ENCODE results near the gene TRMT1. TPM values are rescaled to one million over a fixed set of nuclear protein-coding genes. Genes with fewer than 3 reads are reported as not detected.

The TRMT1 gene
- total and polyA plus RNA-seq, 2 experiments from 2014 or later, result 88.6 to 90.1 TPM

- no peaks in the 10 kb centered on the region; the same call in 2 of the 3 replicates for H3K36me3 Mint-ChIP-seq (ENCODE audit: low read depth)
- H3K4me1 ChIP-seq (ENCODE audit: insufficient read depth), result peaks cover 36% of the 10 kb centered on the region
- no peak overlapping the region for H3K27ac Mint-ChIP-seq
- no peaks in the 10 kb centered on the region for H3K9me2 ChIP-seq (ENCODE audit: insufficient read depth)
- no peak overlapping the region for H3K4me3 ChIP-seq
- H3K79me2 ChIP-seq (replicated peaks; ENCODE audit: insufficient read depth), result no peaks in the 10 kb centered on the region
- no peak overlapping the region for H2AFZ ChIP-seq
- DNase-seq (ENCODE audit: low spot score) (no peak), ATAC-seq (no peak)
- H3K4me1 Mint-ChIP-seq, result peaks cover 13% of the 10 kb centered on the region
- no peaks in the 10 kb centered on the region for H4K20me1 ChIP-seq (replicated peaks; ENCODE audit: insufficient read depth)
- peaks cover 70% of the 10 kb centered on the region for H3K27me3 Mint-ChIP-seq (ENCODE audit: insufficient read depth, low read depth, poor library complexity)
- H3K4me3 Mint-ChIP-seq, result no peak overlapping the region
- H3K9me3 Mint-ChIP-seq, result peaks cover 6% of the 10 kb centered on the region; the same call in 2 of the 3 replicates
- no peak overlapping the region for H3K27ac ChIP-seq (ENCODE audit: low read depth)
- no peak for TF ChIP-seq STAT1 (IDR thresholded peaks at IDR 0.05; ENCODE audit: unreplicated experiment)
- TF ChIP-seq CREB1 (CRISPR knock-in tag; IDR thresholded peaks at IDR 0.05; ENCODE audit: low read depth), result no peak
- no peak for TF ChIP-seq ZNF331 (CRISPR knock-in tag; IDR thresholded peaks at IDR 0.05; ENCODE audit: low read depth)
- TF ChIP-seq, protein P1, sequence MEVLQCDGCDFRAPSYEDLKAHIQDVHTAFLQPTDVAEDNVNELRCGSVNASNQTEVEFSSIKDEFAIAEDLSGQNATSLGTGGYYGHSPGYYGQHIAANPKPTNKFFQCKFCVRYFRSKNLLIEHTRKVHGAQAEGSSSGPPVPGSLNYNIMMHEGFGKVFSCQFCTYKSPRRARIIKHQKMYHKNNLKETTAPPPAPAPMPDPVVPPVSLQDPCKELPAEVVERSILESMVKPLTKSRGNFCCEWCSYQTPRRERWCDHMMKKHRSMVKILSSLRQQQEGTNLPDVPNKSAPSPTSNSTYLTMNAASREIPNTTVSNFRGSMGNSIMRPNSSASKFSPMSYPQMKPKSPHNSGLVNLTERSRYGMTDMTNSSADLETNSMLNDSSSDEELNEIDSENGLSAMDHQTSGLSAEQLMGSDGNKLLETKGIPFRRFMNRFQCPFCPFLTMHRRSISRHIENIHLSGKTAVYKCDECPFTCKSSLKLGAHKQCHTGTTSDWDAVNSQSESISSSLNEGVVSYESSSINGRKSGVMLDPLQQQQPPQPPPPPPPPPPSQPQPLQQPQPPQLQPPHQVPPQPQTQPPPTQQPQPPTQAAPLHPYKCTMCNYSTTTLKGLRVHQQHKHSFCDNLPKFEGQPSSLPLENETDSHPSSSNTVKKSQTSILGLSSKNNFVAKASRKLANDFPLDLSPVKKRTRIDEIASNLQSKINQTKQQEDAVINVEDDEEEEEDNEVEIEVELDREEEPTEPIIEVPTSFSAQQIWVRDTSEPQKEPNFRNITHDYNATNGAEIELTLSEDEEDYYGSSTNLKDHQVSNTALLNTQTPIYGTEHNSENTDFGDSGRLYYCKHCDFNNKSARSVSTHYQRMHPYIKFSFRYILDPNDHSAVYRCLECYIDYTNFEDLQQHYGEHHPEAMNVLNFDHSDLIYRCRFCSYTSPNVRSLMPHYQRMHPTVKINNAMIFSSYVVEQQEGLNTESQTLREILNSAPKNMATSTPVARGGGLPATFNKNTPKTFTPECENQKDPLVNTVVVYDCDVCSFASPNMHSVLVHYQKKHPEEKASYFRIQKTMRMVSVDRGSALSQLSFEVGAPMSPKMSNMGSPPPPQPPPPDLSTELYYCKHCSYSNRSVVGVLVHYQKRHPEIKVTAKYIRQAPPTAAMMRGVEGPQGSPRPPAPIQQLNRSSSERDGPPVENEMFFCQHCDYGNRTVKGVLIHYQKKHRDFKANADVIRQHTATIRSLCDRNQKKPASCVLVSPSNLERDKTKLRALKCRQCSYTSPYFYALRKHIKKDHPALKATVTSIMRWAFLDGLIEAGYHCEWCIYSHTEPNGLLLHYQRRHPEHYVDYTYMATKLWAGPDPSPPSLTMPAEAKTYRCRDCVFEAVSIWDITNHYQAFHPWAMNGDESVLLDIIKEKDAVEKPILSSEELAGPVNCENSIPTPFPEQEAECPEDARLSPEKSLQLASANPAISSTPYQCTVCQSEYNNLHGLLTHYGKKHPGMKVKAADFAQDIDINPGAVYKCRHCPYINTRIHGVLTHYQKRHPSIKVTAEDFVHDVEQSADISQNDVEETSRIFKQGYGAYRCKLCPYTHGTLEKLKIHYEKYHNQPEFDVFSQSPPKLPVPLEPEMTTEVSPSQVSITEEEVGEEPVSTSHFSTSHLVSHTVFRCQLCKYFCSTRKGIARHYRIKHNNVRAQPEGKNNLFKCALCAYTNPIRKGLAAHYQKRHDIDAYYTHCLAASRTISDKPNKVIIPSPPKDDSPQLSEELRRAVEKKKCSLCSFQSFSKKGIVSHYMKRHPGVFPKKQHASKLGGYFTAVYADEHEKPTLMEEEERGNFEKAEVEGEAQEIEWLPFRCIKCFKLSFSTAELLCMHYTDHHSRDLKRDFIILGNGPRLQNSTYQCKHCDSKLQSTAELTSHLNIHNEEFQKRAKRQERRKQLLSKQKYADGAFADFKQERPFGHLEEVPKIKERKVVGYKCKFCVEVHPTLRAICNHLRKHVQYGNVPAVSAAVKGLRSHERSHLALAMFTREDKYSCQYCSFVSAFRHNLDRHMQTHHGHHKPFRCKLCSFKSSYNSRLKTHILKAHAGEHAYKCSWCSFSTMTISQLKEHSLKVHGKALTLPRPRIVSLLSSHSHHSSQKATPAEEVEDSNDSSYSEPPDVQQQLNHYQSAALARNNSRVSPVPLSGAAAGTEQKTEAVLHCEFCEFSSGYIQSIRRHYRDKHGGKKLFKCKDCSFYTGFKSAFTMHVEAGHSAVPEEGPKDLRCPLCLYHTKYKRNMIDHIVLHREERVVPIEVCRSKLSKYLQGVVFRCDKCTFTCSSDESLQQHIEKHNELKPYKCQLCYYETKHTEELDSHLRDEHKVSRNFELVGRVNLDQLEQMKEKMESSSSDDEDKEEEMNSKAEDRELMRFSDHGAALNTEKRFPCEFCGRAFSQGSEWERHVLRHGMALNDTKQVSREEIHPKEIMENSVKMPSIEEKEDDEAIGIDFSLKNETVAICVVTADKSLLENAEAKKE (CRISPR knock-in tag; IDR thresholded peaks at IDR 0.05), result no peak
- TF ChIP-seq NANOG (IDR thresholded peaks at IDR 0.05; ENCODE audit: borderline replicate concordance), result no peak
- TF ChIP-seq CTCF (conservative IDR thresholded peaks at IDR 0.05; ENCODE audit: low read depth in 2 of 2), result no peak
- no peak for TF ChIP-seq ZNF114 (CRISPR knock-in tag; IDR thresholded peaks at IDR 0.05)
- TF ChIP-seq POLR2AphosphoS5 (IDR thresholded peaks at IDR 0.05; ENCODE audit: low read depth), result no peak
- TF ChIP-seq EZH2phosphoT487 (IDR thresholded peaks at IDR 0.05; ENCODE audit: unreplicated experiment), result no peak
- TF ChIP-seq, protein P2, sequence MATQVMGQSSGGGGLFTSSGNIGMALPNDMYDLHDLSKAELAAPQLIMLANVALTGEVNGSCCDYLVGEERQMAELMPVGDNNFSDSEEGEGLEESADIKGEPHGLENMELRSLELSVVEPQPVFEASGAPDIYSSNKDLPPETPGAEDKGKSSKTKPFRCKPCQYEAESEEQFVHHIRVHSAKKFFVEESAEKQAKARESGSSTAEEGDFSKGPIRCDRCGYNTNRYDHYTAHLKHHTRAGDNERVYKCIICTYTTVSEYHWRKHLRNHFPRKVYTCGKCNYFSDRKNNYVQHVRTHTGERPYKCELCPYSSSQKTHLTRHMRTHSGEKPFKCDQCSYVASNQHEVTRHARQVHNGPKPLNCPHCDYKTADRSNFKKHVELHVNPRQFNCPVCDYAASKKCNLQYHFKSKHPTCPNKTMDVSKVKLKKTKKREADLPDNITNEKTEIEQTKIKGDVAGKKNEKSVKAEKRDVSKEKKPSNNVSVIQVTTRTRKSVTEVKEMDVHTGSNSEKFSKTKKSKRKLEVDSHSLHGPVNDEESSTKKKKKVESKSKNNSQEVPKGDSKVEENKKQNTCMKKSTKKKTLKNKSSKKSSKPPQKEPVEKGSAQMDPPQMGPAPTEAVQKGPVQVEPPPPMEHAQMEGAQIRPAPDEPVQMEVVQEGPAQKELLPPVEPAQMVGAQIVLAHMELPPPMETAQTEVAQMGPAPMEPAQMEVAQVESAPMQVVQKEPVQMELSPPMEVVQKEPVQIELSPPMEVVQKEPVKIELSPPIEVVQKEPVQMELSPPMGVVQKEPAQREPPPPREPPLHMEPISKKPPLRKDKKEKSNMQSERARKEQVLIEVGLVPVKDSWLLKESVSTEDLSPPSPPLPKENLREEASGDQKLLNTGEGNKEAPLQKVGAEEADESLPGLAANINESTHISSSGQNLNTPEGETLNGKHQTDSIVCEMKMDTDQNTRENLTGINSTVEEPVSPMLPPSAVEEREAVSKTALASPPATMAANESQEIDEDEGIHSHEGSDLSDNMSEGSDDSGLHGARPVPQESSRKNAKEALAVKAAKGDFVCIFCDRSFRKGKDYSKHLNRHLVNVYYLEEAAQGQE (IDR thresholded peaks at IDR 0.05; ENCODE audit: unreplicated experiment), result no peak
- peaks cover 7% of the 10 kb centered on the region; the same call in 1 of the 2 replicates for H3F3A ChIP-seq (replicated peaks; ENCODE audit: low read depth)
- H3K36me3 ChIP-seq (ENCODE audit: insufficient read depth), result no peaks in the 10 kb centered on the region
- H3K4me2 ChIP-seq, result no peak overlapping the region
- H3K27me3 ChIP-seq (ENCODE audit: insufficient read depth), result peaks cover 76% of the 10 kb centered on the region
Measured at GRCh38 chr19:13062317-13062716, 54.2 kb downstream of the TRMT1 start.

Measured in GM23338 (cell line).